ENCODE results near the gene B4GALNT1. TPM values are rescaled to one million over a fixed set of nuclear protein-coding genes. Genes with fewer than 3 reads are reported as not detected.

B4GALNT1 gene
- polyA plus RNA-seq, 1 donor (not counting 4 experiments of a cell fraction or from before 2014, with no cell fraction given): 0.08 TPM

GRCh38 chr12:57622293-57623245 is 10.4 kb downstream of the B4GALNT1 start:
- DNase-seq (ENCODE audit: low read depth, low spot score) (no peak), FAIRE-seq (no peak)
- no peak overlapping the region for H3K9ac ChIP-seq (ENCODE audit: control insufficient read depth, extremely low read depth, insufficient read depth, low read length)
- H3K9me1 ChIP-seq (ENCODE audit: control insufficient read depth, extremely low read depth, insufficient read depth, low read length): no peaks in the 10 kb centered on the region
- TF ChIP-seq CTCF (optimal IDR thresholded peaks at IDR 0.05 in 1 of 3, IDR thresholded peaks at IDR 0.05 in 1 of 3, conservative IDR thresholded peaks at IDR 0.05 in 1 of 3; ENCODE audit: extremely low read depth in 1 of 3, insufficient read depth in 2 of 3, low read length in 3 of 3) (no peak), EZH2 (IDR thresholded peaks at IDR 0.05; ENCODE audit: low read length) (no peak)
- H3K27ac ChIP-seq (ENCODE audit: control insufficient read depth, insufficient read depth, low read length): no peak overlapping the region
- H3K4me1 ChIP-seq (ENCODE audit: control insufficient read depth, extremely low read depth, insufficient read depth, low read length): peaks cover 17% of the 10 kb centered on the region
- no peaks in the 10 kb centered on the region for H3K79me2 ChIP-seq (ENCODE audit: control insufficient read depth, insufficient read depth, low read length)
- no peak overlapping the region for H3K4me3 ChIP-seq (ENCODE audit: control insufficient read depth in 2 of 3, extremely low read depth in 1 of 3, insufficient read depth in 2 of 3, low read depth in 1 of 3, low read length in 3 of 3)
- no peak overlapping the region for H3K4me2 ChIP-seq (ENCODE audit: control insufficient read depth, extremely low read depth, insufficient read depth, low read depth, low read length)
- H4K20me1 ChIP-seq (ENCODE audit: control insufficient read depth, extremely low read depth, insufficient read depth, low read length): peaks cover 3% of the 10 kb centered on the region
- H3K36me3 ChIP-seq (ENCODE audit: control insufficient read depth in 2 of 2, extremely low read depth in 1 of 2, insufficient read depth in 2 of 2, low read length in 2 of 2): no peaks in the 10 kb centered on the region
- no peaks in the 10 kb centered on the region for H3K9me3 ChIP-seq (ENCODE audit: control insufficient read depth, low read depth, low read length)
- dilution Hi-C loops (cut with MboI; ENCODE audit: extremely low pct_ligation_motif_present, low sequenced_read_pairs): no loop called here
- peaks cover 96% of the 10 kb centered on the region for H3K27me3 ChIP-seq (ENCODE audit: control insufficient read depth, extremely low read depth, insufficient read depth, low read length)
- no peak overlapping the region for H2AFZ ChIP-seq (ENCODE audit: control insufficient read depth, low read length)

GRCh38 chr12:57621497-57622292 is 11.3 kb downstream of the B4GALNT1 start:
- peaks cover 17% of the 10 kb centered on the region for H3K4me1 ChIP-seq (ENCODE audit: control insufficient read depth, extremely low read depth, insufficient read depth, low read length)
- H3K4me2 ChIP-seq (ENCODE audit: control insufficient read depth, extremely low read depth, insufficient read depth, low read depth, low read length): peak overlapping the region; percentile 75
- H3K27ac ChIP-seq (ENCODE audit: control insufficient read depth, insufficient read depth, low read length): no peak overlapping the region
- no peaks in the 10 kb centered on the region for H3K79me2 ChIP-seq (ENCODE audit: control insufficient read depth, insufficient read depth, low read length)
- H3K36me3 ChIP-seq (ENCODE audit: control insufficient read depth in 2 of 2, extremely low read depth in 1 of 2, insufficient read depth in 2 of 2, low read length in 2 of 2): no peaks in the 10 kb centered on the region
- H3K9me3 ChIP-seq (ENCODE audit: control insufficient read depth, low read depth, low read length): no peaks in the 10 kb centered on the region
- FAIRE-seq: no peak
- H3K4me3 ChIP-seq (ENCODE audit: control insufficient read depth in 2 of 3, extremely low read depth in 1 of 3, insufficient read depth in 2 of 3, low read depth in 1 of 3, low read length in 3 of 3): peak overlapping the region in 2 of 3 experiments; percentile 24 to 39
- H3K9ac ChIP-seq (ENCODE audit: control insufficient read depth, extremely low read depth, insufficient read depth, low read length): no peak overlapping the region
- peaks cover 3% of the 10 kb centered on the region for H4K20me1 ChIP-seq (ENCODE audit: control insufficient read depth, extremely low read depth, insufficient read depth, low read length)
- TF ChIP-seq CTCF (optimal IDR thresholded peaks at IDR 0.05 in 1 of 3, IDR thresholded peaks at IDR 0.05 in 1 of 3, conservative IDR thresholded peaks at IDR 0.05 in 1 of 3; ENCODE audit: extremely low read depth in 1 of 3, insufficient read depth in 2 of 3, low read length in 3 of 3) (peak; percentile 61 to 98 (median 84)), EZH2 (IDR thresholded peaks at IDR 0.05; ENCODE audit: low read length) (peak; percentile 85)
- H2AFZ ChIP-seq (ENCODE audit: control insufficient read depth, low read length): no peak overlapping the region
- peaks cover 90% of the 10 kb centered on the region for H3K27me3 ChIP-seq (ENCODE audit: control insufficient read depth, extremely low read depth, insufficient read depth, low read length)
- no peak for DNase-seq (ENCODE audit: low read depth, low spot score)
- no peaks in the 10 kb centered on the region for H3K9me1 ChIP-seq (ENCODE audit: control insufficient read depth, extremely low read depth, insufficient read depth, low read length)
- dilution Hi-C loops (cut with MboI; ENCODE audit: extremely low pct_ligation_motif_present, low sequenced_read_pairs): no loop called here

Data from keratinocyte (primary cell).